Measurements from ENCODE around the gene NAA15.
"Not testable (repeated sequence)": the region's sequence is repeated elsewhere in the genome, so short reads cannot be mapped to it uniquely, and the experiment has no call there.

The NAA15 gene

DNA sequence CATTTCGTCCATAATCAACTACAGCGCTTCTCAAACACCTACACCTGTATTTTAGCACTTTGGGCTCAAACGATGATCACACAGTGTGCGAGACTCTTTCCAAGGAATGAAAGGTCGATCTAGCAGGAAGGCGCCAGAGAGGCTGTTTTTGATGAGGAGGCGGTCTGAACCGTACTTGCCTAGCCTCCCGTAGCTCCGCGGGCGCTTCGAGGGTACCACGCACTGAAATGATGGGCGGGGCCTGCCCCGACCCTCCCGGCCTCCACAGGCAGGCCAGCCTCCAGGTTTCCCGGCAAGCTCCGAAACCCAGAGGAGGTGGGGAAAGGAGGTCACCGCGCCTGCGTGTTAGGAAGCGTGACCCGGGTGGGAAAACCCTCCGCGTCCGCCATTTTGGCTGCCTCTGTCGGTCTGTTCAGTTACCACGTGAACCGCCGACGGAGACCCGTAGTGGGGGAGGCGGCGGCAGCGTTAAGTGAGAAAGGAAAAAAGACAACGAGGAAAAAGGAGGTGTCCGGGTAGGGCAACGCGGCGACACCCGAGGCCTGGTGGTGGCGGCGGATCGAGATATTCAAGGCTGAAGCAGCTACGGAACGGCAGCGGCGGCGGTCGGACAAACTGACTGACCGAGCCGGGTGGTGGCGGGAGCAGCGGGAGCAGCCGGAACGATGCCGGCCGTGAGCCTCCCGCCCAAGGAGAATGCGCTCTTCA, at the start of gene NAA15:
NAA15 (plus strand) TSS at position 393 of the 708 bp plus-strand sequence; CDS start at position 666, 273 bp downstream.
- DNase-seq = peak; percentile 98

DNA sequence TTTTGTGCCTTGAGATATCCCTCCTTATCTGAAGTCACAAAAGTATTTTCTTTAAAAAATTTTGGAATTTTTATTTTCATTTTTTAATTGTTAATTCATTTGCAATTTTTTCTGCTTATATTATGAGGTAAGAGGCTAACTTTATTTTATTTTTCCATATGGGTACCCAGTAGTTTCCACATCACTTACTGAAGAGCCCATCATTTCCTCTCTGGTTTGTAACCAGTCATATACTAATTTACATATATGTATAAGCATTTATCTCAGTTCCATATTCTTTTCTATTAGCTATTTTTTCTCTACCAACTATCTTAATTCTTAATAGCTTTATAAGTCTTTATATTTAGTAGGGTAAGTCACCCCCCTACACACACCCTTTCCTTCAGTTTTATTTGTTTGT, 48.3 kb upstream of the NAA15 start:
- no peak for DNase-seq

DNA sequence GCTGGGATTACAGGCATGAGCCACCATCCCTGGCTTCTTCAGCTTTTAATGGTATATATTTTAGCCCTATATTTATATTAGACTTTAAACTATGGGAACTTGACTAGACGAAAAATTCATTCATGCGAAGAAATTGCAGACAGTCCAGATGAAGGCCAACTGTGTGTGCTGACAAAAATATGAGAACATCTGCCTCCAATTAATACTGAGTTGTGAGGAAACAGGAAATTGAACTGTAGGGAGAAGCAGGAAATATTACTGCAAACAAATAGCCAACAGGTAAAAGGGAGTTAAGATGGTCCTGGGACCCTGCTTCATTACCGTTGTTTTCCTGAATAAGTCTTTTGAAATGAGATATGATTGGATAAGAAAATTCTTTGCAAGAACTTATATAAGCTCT, 47.6 kb upstream of the NAA15 start:
- DNase-seq = peak; percentile 33

DNA sequence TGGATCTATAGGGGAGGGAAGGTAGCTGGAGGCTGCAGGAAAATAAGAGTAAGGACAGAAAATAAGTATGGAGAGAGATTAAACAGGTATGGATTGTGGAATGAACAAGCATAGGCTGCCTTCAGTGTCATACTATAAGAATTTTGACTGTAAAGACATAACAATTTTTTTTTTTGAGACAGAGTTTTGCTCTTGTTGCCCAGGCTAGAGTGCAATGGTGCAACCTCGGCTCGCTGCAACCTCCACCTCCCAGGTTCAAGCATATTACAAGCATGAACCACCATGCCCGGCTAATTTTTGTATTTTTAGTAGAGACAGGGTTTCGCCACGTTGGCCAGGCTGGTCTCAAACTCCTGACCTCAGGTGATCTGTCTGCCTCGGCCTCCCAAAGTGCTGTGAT, 45.7 kb upstream of the NAA15 start:
- not testable (repeated sequence) for DNase-seq

DNA sequence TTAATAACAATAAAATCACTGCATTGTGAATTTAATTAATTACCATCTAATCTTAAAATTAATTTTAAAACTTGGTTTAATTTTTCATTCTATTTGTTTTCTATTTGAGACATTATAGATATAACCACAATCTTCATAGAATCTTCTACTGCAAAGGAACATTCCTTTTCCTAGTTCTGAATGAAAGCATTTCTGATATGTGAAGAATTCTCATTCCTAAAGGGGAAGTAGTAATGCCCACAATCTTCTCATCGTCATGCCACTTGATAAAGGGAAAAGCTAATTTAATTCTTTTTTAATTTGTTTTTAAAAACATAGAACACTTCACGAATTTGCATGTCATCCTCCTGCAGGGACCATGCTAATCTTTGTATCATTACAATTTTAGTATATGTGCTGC, 45.0 kb upstream of the NAA15 start:
- no peak for DNase-seq

DNA sequence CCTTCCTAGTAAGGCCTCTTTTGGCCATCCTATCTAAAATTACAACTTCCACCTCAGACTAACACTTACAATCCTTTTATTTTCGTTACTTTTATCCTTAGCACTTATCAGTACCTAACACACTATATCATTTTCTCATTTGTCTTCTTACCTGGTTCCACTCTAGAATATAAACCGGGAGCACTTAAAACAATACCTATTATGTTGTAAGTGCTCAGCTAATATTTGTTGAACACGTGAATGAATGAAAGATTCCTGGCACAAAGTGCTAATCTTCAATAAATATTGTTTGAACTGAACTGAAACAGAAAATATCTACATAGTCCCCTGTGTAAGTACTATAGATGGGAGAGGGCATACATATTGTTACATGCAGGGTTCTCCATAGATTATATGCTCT, 35.7 kb upstream of the NAA15 start:
- DNase-seq = no peak

DNA sequence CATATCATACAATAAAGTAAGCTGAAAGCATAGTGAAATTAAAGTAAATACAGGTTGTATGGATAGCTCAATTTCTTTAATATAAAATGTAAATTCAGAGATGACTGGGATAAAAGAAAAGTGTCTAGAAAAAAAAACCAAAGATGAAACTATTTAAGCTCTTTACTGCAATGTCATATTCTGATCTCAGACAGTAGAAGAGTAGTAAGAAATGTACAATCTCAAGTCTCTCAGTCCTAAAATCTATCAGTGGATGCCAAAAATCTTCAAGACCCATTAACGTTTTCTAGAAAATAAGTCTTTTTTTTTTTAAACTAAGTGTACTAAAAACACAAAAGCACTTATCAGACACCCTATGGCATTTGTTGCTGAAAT, 35.1 kb upstream of the NAA15 start:
- DNase-seq = no peak

DNA sequence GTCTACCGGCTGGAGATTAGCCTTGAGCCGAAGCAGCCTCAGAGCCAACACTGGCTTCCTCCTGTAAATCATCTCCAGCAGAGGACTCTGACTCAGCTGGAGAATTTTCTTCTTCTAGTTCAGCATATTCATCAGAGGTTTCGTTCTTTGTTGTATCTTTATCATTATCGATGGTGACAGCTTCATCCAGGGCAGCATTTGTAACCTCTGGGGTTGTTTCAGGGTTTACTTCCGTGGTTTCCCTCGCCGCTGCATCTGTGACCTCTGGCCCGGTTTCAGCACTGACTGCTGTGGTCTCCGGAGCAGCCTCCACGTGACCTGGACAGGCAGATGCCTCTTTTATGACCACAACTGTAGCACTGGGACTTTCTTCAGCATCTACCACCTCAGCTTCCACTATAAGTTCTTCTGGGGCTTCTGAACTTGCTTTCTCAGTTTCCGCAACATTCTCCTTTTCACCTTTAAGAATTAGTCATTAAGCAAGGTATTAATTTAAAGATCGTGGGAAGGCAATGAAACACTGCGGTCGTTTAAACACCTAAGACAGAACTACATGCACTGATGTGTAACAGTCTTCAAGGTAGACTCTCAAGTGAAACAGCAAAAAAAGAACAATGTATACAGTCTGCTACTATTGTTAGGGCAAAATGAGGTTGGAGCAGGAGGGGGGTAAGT, 34.6 kb upstream of the NAA15 start:
- peak; percentile 78 for DNase-seq

DNA sequence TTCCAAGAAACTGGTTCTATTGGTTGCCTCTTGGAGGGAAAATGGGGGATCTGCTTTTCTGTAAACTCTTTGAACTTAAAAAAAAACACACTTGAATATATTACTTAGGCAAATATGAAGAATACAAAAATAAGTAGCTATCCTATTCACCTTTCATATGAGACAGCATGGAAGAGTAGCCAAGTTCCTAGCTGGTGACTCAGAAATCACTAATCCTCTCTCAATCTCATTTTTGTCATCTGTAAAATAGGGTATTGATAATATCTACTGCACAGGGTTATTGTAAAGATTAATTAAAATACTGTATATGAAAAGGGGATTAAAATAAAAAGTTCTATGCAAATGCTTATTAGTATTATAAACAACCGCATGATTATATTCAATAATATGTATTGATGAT, 34.0 kb upstream of the NAA15 start:
- DNase-seq = no peak

DNA sequence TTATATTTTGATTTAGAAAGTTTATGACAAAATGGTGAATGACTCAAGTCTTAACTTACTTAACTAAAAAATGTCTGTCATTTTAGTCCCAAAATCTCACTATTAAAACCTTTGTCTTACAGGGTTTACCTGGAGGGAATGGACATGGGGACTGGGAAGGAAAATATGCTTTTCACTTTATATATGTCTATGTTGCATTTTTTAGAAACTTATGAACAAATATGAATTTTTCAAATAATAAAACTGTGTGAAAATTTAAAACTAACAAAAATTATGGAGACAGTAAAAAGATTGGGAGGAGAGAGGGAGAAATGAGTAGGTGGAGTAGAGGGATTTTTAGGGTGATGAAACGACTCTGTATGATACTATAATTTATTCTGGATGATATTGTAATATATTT, 27.5 kb upstream of the NAA15 start:
- DNase-seq = no peak

DNA sequence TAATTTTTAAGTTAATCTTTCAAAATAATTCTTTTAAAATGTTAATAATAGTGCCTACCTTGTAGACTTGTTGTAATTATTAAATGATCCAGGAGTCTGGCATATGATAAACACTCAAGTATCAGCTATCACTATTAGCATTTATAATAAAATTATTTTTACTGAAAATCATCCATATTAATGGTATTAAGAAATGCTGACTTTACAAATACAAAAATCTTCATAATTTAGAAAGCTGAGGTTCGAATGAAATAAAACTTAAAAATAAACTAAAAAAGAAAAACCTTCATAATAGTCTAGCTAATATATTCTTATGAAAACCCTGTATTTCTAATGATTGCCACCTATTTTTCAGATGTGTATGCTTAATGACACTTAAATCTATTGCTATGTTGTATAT, 26.5 kb upstream of the NAA15 start:
- DNase-seq = no peak

DNA sequence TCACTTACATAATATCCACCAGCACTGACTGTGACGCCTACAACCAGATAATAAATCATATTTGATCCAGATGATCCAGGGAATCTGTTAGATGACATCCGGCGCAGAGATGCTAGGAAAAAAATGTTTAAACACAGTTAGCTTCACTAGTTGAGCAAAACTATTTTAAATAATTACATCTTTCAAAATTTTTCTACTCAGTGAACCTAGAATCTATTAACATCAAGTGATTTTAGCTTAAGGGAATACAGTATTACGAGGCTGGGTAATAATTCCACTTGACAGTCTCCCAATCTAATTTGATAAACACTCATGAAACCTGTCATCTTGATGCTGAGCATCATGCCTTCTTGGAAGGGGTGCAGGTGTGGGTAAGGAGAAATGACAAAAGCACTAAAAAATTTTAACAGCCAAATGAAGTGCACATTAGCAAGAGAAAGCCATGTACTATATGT, 26.0 kb upstream of the NAA15 start:
- DNase-seq = no peak

DNA sequence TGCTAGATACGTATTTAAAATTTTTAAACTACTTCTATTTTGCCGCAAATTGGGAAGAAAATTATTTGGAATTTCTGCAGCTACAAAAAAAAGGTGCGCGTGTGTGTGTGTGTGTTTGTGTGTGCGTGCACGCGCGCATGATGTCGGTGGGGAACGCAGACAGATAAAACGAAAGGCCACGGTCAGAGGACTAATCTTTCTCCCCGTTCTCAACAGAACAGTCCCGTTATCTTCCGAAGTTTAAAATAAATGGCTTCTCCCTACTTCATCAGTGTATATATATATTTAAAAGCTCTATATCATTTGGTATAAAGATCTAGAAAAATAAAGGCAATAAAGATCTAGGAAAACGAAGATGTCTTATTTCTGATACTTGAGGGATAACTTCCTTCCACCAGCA, 22.8 kb upstream of the NAA15 start:
- DNase-seq = peak; percentile 60

DNA sequence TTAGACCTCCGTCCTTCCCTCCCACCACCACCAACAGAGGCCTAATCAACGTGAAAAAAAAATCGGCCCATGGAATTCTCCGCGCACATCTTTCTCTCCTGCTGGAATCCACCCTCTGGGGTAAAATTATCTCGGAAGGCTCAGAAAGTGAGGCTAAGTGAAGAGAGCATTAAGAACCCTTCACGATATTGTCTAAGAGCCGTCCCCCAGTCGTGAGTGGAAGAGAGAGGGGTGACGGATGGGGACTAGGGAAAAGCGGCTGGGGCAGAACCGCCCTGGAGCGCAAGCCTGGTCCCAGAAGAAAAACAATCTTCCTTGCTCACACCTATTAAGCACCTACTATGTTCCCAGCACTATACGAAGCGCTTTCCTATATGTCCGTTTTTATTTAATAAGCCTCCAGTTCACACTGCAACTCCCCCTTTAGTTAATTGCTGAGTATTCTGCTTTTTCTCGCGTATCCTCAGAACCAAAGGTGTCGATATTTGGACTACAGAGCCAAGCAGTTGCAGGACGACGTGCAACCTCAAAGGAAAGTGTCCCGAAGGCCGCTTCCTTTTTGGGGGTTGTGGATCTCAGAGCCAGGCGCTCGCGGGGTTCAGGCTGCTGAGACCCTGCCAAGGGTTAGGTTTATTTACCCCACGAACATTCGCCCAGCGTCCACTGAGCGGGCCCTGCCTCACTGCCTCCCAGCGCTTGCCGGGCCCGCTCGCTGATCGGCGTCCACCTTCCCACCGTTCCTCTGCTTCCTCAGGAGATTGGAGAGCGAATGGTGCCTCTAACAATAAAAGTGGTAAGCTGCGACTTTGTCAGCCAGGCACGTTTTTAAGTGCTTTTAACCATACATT, 22.2 kb upstream of the NAA15 start:
- DNase-seq = peak; percentile 87

DNA sequence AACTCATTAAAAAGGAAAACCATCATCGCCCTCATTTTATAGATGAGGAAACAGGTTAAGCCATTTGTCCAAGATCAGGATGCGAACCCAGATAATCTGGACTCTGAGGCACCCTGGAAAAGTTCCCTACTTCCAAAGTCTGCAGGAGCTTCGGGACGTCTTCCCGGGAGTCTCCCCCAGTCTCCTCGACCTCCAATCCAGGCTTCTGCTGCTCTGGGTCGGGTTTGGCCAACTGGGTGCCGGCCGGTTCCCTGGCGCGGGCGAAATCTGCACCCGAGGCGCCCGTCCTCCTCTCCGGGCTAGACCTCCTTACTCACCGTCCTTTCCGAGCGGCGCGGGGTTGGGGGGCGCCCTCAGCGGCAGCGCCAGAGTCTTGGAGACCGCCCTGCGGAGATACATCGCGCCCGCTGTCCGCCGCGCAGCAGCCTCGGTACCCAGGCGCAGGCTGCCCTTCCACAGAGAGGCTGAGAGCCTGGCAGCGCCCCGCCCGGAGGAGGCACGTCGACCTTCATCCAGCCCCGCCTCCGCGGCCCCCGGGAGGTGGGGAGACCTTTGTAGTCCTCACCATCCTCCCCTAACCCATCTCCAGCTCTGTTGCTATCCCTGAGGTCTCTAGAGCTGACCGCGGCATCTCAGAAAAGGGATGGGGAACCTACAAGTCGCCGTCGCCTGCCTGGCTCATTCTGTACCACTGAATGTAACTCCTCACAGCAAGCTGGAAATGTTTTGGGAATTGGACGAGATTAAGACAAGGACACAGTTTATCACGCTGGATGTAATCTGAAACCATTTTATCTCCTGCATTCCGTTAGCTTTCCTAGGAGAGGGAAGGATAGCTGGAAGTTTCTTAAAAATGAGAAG, 21.3 kb upstream of the NAA15 start, which contains the start of gene MGARP:
MGARP (minus strand) TSS at position 466 of the 861 bp plus-strand sequence; CDS start at position 399, 67 bp downstream.
- peak; percentile 94 for DNase-seq

DNA sequence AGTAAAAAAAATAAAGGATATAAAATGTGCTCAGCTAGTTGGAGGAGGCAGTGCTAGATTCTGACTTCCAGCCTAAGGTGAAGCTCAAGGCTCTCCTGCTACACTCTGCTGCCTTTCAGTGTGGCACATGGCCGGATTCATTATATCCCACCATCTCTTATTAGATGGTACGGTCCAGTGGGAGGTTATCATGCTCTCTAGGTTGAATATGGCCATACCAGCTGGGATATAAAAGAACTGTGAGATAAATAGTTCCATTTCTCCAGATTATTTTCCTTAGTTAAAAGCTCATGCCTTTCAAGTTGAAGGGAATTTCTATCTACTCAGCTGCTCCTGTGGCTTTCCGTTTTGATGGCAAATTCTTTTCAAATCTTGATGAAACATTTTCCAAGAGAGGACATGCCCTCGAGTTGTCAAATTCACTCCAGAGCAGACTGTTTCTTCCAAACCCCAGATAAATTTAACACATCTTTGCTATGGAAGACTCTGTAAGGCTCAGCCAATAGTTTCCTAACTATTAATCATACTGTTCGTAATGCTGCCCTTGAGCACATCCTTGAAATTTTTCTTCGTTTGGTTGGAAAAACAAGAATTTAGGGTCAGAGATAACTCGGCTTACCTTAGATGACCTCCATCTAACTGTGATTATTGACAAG, 19.1 kb upstream of the NAA15 start:
- no peak for DNase-seq

DNA sequence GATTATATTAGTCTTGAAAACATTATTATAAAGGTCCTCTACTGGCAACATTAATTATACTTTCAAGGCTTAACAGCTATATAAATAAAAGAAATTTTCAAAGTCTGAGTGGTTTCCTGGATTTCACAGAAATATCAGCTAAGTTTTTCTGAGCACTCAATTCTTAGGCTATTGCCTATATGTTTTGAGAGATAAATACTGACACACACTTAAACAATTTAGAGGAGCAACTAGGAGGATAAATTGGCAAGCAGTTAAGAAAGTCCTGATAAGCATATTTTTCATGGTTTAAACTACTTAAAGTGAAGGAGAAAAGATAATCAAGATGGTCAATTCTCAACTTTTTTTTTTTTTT, 18.6 kb upstream of the NAA15 start:
- DNase-seq = no peak

DNA sequence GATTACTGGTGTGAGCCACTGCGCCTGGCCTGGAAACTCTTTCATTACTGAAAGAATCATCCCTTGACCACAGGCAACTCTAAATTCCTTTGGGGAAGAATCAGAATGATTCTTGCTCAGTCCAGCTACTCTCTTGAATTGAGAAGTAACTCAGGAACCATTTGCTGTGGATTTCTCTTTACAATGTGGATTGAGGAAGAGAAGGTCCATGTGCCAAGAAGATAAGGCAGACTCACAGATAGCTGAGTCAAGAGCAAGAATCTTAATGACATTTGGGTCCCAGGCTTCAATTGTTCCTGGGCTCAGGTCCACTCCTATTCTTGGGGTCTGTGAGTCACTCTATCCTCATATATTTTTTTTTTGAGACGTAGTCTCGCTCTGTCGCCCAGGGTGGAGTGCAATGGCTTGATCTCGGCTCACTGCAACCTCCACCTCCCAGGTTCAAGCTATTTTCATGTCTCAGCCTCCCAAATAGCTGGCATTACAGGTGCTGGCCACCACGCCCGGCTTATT, 15.1 kb upstream of the NAA15 start:
- DNase-seq = no peak

DNA sequence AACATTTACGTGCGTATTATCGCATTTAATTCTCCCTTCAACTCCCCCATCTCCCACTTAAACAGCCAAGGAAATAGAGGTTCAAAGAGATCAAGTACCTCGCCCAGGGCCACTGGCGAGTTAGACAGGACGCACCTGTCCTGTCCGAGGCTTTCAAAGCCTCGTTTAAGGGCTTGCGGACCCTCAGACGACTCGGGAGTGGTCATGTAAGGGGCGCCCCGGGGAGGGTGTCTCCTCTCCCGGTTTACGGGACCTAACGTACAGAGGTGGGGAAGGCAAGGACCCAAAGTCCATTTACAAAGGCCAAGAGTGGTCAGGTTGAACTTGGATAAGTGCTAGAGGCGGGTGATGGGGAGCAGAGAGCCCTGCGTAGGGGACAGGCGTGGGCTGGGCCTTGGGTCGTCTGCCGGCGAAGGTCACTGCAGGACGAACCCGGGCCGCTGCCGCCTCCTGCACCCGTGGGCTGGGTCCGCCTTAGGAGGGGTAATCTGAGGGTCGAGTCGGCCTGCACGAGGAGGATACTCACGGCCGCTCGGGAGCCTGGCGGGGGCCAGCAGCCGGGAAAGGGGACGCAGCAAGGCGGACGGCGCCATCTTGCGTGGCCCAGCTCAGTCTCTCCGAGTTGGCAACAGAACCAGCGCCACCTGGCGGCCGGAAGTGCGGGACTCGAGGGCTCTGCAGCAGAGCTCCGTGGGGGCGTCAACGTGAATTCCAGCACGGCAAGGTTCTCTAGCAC, 5.9 kb upstream of the NAA15 start:
- peak; percentile 96 for DNase-seq

DNA sequence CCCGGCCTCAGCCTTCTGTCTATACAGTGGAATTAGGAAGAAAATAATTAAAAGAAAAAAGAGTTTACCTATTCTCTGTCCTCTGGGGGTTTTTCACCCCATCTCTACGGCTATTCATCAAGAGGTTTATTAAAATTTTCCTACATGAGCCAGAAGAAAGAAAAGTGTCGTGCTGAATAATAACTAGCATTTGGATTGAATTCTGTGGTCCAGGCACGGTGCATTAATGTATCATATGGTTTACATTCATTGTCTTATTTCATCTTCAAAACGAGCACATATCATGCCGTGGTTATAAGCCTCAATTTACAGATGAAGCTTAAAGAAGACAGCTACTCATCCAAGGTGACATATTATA, 5.4 kb upstream of the NAA15 start:
- no peak for DNase-seq

DNA sequence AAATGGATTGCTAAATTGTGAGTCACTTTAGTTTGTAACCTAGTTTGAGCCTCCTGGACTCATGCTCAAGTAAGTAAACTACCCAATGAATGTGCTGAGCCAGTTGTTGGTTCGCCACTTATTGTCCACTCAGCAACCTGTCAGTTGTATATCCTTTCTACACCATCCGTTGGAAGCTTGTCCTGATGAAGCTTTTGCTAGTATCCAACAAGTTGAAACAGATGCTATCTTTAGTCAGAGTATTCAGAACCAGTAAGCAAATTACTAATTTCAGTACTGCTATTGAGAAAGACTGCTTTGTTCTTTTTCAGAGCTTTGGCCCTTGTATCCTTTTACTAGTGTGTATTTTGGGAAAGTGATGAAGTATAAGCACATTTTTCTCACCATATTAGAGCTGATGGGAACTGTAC, 4.3 kb upstream of the NAA15 start:
- DNase-seq = no peak
